GM18519 (cell line): ENCODE data around the gene TTLL9.

Experiments
- ATAC-seq: cut with Tn5 transposase; IDR thresholded peaks from one replicate; pipeline ENCODE4 v1.9.1; 2021; ENCODE audit warnings: mild to moderate bottlenecking, moderate library complexity; ENCODE audit not compliant: unreplicated experiment, low FRiP score

The TTLL9 gene

DNA sequence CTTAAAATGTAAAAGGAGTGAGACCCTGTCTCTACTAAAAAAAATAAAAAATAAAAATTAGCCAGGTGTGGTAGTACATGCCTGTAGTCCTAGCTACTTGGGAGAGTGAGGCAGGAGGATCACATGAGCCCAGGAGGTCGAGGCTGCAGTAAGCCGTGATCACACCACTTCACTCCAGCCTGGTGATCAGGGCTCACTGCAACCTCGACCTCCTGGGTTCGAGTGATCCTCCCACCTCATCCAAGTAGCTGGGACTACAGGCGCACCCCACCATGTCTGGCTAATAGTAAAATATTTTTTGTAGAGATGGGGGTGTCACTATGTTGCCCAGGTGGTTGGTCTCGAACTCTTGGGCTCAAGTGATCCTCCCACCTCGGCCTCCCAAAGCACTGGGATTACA, 17.0 kb upstream of the TTLL9 start:
- no peak for ATAC-seq

DNA sequence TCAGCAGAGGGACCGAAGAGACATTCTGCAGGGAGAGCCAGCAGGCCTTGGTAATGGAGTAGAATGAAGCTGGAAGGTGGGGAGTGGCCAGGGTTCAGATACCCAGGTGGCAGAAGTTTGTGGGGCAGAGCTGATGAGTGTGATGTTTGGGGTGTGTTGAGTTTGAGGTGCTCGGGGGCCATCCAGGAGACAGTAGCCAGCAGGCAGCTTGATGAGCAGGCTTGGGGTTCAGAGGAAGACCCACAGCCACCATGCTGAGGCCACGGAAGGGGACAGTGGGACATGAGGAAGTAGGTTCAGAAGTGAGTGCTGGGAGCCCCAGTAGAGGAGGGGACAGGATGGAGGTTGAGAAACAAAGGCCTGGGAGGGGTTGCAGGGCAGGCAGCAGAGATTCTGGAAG, 13.9 kb upstream of the TTLL9 start:
- ATAC-seq: no peak

DNA sequence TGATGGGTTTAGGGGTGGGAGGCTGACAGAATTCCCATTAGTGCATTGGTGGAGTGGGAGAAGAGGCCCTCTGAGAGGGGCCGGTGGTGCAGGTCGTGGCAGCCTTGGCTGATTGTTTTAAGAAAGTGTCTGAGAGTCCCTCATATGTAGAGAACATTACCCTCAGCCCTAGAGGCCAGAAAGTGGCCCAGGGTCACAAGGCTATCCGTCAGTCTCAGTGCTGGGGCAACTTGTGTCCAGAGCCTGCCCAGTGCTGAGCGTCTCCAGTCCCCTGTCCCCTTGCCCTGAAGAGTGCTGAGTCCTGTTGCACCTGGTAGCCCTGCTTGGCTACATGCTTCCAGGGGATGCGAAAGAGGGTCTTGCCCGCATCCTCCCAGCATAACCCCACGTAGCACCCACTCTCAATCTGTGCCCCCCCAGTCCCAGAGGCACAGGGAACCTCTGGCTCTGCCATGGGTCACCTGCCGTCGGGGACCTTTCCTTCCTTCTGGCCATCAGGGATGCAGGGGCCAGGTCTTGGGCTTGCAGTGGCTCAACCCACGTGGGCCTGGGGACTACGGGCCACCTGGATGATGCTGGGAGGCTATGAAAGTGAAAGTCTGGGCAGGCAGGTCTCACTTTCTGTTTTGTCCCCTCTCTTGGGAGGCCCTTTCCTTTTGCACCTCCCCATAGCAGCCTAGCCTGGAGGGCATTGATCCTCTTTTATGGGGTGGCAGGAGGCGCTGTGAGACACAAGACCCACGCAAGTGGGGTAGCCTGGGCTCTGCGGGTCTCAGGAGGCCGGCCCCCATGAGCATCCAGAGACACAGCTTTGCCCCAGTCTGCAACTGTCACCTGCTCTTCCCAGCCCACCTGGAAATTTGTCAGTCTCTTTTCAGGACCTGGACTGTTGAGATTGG, 12.3 kb upstream of the TTLL9 start:
- no peak for ATAC-seq

DNA sequence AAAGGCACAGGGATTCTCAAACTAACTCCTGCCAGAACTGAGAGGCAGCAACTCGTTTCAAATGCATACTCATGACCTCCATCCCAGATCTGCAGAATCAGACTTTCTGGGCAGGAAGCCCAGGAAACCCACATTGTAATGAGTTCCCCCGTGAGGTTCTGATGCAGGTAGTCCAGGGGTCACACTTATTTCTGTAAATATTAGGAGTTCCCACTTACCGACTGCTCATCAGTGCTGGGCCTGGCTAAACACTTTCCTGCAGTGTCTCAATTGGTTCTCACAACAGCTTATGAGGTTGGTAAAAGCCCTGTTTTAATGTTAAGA, 11.7 kb upstream of the TTLL9 start:
- ATAC-seq: no peak

DNA sequence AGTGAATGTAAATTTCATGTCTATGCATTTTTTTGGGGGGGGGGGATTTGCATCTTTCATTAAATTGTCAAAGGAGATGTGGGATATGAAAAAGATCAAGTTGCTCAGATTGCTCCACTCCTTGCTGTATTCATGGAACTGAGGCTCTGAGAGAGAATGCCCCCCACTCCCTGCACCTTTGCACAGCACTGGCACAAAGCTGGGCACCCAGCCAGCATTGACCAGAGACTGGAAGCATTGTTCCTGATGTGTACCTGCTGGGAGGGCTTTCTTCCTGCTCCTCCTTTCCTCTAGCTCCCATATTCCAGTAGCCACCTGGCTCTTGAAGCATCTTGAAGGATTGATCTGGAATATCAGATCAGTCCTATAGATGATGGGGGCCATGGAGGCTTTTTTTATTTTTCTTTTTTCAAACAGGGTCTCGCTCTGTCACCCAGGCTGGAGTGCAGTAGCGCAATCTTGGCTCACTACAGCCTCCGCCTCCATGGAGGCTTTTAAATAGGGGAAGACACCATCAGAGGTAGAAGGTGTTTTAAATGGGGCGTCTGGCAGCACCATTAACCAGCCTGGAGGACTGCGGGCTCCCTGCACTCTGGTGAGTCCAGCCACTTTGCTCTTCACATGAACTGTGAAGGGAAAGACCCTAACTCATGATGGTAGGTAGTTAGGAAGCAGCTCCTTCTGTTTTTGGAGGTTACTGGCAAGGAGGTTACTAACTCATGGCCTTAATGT, 11.0 kb upstream of the TTLL9 start:
- no peak for ATAC-seq

DNA sequence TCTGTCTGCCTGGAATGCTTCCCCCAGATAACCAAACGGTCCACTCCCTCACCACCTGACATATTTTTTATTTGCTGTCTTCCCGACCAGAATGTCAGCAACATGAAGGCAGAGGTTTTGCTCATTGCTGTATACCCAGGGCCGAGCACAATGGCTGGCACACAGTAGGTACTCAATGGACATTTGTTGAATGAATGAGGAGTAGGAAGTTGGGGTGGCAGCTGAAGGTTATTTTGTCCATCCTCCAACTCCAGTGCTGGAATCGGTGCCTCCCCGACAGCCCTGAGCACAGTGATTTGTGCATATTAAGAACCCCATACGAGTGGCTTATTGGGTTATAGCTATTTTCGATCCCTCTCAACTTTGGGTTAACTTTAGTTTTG, 10.4 kb upstream of the TTLL9 start:
- no peak for ATAC-seq

DNA sequence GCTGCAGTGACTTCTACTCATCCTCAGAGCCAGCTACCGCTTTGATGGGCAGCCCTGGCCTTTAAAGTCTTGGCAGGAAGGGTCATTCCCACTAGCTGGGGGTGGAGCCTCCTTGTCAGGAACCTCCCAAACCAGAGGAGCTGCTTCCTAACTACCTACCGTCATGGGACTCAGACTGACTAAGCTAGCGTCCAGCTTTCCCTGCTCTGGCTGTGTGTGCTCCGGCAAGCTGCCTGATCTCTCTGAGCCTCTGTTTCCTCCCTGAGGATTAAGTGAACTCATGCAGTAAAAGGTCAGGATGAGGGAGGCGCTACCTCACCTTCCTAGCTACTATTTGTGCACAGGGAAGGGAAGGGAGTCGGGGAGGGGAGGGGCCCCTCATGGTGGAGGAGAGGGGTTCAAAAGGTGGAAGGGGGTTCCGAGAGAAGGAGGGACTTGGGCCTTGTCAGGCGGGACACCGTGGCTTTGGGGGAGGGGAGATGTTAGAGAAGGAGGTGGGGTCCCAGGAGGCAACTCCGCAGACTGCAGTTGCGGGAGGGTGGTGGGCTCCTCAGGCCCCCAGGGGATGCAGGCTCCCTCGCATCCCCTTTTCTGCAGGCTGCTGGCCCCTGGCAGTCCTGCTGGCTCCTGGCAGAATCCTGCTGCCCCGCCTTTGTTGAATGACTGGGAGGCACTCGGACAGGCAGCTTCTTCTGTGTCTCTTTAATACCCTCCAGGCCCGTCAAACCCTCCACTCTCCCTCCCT, 9.9 kb upstream of the TTLL9 start:
- no peak for ATAC-seq

DNA sequence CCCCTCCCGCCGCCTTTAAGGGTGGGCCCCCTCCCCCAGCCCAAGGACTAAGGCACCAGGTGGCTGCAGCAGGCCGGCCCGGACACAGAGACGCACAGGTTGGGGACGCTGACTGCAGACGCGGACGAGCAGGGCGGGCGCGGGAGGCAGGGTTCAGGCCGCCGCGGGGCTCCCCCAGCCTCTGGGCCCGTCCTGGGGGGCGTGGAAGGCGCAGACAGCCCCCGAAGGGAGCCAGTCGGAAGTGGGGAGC, 9.4 kb upstream of the TTLL9 start:
- ATAC-seq: no peak

DNA sequence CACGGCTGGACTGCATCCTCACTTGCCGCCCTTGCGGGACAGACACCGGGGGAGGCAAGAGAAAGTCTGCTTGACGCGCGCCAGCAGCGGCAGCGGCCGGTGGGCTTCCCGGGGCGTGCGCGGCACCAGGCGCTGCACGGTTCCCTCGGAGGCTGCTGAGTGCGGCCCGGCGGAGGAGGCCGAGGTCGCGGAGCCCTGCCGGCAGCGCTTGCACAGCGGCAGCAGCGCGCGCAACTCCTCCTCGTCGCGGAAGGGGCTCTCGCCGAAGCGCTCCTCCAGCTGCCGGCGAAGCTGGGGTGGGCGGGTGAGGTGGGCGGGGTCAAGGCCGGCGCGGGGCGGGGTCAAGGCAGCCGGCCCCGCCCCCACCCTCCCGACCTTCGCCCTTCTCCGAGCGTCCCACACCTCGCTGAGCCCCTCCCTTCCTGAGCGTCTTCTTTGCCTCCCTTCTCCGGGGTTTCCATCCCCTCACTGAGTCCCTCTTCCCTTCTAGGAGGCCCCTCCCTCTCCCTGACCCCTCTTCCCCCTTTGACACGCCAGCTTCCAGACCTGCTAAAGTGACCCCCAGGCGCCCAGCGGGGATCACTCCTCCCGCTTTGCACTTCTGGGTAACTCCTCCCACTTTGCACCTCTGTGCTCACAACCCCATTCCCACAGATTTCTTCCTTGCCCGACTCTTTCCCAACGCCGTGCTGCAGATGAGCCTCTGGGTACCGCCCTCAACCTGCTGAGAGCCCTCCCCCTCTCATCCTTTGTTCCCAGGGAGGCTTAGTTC, 8.9 kb upstream of the TTLL9 start:
- ATAC-seq: no peak

DNA sequence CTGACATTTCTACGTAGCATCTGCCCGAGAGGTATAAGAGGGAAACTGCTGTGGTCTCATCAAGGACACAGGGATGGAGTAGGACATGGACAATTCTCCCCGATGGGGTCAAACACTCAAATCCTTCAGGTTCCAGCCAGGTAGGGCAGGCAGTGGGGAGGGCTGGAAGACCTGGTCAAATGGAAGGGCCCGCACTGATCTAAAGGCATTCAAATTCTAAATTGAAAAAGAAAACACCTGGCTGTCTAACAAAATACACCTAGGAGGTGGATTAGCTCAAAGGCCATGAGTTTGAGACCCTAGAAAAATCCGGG, 8.3 kb upstream of the TTLL9 start:
- no peak for ATAC-seq

DNA sequence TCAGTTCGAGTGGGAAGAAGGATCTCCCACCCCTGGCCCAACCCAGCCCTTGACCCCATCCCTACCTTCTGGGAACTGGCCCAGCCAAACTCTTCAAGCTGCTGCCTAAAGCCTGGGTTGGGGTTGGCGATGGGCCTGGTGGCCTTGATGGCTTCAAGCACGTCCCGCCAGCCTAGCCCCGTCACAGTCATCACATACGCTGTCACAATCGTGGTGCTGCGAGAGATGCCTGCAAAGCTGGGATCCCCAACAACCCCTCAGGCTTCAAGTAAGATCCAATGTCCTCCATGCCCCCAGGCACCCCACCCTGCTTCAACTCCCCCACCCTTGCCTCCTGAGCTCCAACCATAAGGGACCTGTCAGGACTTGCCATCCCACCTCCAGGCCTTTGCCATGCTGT, 7.9 kb upstream of the TTLL9 start:
- no peak for ATAC-seq

DNA sequence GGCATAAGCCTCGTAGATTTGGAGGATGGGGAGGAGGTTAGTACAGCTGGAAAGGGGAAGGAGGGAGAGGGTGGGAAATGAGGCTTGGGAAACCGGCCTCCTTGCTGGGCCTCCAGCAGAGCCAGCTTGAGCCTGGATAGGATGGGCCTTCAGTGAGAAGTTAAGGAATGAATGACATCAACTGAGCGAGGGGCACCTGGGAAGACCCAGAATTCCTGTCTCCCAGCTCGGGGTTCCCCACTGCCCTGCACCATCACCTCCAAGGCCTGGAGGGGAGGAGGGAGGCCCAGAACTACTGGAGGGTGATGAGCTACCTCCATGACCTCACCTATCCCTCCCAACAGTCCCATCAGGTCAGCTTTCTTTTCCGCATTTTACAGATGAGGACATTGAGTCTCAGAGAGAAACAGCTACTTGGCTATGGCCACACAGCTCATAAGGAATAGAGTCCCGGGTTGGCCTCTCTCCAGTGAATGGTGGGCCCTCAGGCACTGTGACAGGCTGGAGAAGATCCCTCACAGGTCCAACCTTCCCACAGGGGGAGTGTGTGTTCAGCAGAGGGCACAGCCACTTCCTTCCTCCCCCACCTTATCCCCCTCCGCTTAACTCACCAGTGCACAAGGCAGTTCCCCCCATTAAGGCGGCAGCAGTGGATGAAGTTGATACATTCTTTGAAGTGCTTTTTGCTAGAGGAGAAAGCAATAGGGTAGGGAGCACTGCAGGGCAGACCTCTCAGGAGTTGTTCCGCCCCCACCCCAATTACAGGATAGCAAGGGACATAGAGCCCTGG, 6.9 kb upstream of the TTLL9 start:
- ATAC-seq: no peak

DNA sequence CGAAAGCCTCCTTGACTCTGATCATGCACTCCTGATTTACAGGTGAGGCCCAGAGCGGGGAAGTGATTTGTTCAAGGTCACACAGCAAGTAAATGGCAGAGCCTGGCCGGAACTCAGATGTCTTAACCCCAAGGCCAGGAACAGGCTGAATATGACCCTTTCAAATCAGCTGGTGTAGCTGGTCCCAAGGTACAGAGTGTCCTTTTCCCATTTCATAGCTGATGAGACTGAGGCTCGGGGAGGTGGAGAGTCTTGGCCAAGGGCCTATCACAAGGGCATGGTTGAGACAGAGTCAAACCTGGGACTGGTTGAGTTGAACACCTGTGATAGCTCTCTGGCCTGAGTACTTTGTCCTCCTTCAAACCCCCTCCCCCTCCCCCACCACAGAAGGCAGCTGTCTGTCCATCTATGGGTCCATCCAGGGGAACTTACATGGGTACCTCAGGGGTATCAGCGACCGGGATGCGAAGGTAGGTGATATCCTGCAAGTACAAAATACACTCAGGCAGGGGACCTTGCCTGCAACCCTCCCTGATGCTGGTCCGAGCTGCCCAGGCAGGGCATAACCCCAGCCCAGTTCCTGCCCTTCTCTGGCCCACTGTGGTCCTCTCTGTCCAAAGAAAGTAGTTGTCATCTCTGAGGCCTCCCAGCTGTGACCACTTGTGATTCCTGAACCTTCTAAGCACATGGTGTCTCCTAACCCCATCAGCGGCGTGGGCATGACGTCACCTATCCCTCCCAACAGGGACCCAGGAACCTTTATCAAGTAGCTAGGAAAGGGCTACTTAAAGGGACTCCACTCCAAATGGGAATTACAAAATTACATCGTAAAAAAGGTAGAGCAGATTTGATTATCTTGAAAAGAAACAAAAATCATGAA, 5.7 kb upstream of the TTLL9 start:
- ATAC-seq: no peak

DNA sequence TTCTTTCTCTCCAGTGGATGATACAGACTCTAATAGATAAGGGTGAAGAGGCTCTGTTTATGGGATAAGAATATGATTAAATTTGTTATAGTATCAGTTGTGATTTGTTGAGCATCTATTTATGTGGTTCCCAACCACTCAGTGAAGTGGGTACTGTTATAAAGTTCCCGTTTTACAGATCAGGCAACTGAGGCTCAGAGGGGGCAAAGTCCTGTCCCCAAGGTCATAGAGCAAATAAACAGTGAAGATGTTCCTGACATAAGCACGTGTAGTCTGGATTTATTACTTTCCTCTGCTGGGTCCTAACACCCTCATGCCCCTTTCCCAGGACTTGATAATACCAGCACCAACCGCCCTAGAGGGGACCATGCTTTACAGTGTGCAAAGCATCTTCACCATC, 4.2 kb upstream of the TTLL9 start:
- ATAC-seq: no peak

DNA sequence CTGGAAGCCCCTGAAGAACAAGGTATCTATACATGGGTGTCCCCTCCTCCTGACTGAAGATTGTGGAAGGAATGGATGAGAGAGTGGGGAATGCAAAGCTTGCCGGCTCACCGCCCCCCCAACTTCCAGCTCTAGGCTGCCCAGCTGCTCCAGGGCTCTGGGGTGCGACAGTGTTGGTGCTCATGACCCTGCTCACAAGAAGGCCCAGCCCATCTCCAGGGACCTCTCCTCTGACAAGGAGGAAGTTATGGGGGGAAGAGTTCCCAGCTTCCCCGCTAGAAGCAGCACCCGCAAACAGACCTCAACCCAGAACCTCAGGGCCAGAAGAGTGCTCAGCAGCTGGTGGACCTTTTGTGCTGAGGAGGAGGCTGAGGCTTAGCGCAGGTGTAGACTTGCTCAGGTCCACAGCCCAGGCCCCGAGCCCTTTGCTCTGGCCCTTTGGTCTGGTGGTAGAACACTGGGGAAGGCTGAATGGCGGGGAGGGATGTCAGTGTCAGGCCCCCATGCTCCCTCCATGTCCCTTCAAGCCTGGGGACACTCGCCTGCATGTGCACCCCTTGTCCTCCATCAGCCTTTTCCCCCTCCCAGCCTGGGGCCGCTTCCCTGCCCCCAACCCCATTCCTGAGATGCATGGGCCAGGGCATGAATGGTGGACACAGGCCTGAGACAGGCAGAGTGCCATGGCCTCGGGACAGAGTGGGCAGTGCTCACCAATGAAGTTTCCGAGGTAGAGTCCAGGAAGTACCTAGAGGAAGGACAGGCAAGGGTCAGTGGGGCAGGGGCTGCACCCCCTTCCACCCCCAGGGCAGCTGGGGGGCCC, 1.4 kb upstream of the TTLL9 start:
- ATAC-seq: no peak

DNA sequence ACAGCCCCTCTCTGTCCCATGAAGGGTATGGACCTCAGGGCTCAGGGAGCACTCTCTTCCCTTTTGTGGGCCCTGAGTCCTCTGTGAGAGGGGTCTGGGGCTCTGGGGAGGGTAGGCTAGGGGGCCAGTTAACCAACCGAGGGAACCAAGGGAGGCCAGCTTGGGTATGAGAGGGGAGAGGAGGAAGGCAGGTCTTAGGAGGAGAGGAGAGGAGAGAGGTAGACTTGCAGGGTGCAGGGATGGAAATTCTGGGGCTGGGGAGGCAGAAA, 827 bp upstream of the TTLL9 start:
- ATAC-seq: no peak

DNA sequence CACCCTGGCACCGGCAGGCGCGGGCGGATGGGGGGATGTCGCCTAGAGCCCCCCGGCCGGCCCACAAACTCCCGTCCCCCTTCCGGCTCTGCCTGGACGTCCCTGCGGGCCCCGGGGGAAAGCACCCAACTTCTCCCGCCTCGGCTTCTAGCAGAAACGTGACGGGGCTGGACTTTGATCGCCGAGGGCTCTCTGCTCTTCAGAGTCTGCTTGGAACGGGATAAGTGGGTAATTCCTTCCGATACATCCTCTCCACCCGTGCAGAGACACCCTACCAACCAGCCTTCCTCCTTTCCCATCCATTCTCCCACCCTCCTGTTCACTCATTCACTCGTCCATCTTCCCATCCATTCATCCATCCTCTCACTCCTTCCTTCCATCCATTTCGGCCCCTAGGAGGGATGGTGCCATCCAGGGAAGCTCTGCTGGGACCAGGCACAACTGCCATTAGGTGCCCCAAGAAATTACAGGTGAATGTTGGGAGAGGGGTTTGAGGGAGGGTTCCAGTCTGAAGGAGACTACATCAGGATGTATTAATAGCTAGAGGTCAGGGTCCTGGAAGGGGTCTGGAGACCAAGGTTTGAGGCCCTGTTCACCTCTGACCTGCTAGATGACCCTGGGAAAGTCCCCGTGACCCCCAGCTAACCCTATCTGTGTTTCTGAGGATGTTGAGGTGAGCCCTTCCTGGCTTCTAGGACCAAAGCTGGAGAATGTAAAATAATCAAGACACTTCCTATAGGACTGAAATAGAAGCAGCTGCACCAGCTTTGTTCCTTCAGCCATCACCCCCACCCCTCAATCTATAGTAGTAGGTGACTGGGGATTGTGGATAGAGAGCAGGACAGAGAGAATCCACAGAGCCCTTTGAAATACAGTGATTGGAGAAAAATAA, 538 bp downstream of the TTLL9 start:
- no peak for ATAC-seq

DNA sequence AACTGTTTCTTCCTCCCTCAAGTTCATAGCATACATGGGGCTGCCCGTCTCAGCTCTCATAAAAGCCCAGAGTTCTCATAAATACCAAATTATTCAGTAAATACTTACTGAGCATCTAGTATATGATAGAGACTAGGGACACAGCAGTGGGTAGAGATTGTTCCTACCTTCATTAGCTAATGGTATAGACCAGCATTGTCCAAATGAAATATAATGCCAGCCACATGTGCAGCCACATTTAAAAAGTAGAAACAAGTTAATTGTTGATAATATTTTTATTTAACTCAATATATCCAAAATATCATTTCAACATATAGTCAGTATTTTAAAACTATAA, 1.2 kb downstream of the TTLL9 start:
- no peak for ATAC-seq
